ENCODE data around the gene RPGRIP1.
"Not testable (repeated sequence)": the region's sequence is repeated elsewhere in the genome, so short reads cannot be mapped to it uniquely, and the experiment has no call there.

The RPGRIP1 gene

DNA sequence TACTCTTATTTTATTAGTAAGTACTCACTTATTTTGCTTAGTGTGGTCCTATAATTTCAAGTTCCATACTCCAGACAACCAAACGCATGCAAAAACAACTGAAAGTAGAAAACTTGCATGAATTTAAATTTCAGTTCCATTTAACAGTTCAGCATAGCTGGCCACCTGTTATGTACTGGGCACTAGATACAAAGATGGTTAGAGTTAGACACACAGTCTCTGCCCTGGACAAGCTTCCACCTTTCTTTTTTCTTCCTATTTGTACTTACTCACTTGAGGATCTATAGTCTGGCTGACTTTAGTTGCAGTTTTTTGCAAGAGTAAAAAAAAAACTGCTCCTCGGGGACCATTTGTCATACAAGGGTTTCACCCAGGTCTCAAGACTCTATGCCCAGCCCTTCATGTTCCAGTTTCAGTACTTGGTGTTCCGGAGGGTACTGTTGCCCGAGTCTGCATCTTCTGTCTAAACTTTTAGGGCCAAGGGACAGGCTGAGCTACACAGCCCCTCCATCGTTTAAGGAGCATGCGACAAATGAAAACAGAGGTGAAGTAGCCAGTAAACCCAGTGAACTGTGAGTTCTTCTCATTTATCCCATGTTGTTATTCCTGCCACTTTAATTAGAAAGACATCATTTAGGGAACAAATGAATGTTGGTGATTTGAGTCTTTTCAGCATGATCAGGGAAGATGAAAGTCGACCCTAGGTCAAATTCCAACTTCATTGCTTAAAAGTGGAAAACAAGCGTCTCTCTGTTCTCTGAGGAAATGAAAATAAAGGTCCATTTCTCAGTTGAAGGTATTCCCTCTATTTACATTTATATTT is 22.3 kb downstream of the RPGRIP1 start:
- no peak for DNase-seq (ENCODE audit: low read depth in 2 of 2)

DNA sequence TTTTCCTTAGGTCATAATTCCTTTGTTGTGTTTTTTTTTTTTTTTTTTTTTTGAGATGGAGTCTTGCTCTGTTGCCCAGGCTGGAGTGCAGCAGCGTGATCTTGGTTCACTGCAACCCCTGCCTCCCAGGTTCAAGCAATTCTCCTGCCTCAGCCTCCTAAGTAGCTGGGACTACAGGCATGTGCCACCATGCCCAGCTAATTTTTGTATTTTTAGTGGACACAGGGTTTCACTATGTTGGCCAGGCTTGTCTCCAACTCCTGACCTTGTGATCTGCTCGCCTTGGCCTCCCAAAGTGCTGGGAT is 22.9 kb downstream of the RPGRIP1 start:
- not testable (repeated sequence) for DNase-seq (ENCODE audit: low read depth in 2 of 2)

DNA sequence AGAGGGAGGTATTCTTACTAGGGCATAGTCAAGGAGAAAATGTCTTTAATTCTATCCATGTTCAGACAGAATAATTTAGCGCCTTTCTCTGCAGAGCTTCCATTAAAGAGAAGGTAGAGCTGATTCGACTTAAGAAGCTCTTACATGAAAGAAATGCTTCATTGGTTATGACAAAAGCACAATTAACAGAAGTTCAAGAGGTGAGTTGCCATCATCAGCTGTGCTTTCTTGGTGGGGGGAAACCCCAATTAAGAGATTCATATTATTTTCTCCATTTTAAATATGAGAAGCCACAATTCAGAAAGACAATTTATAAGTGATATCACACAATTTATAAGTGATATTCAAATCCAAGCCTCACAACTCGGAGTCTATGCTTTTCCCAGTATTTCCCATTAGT is 27.8 kb downstream of the RPGRIP1 start:
- no peak for DNase-seq (ENCODE audit: low read depth in 2 of 2)

DNA sequence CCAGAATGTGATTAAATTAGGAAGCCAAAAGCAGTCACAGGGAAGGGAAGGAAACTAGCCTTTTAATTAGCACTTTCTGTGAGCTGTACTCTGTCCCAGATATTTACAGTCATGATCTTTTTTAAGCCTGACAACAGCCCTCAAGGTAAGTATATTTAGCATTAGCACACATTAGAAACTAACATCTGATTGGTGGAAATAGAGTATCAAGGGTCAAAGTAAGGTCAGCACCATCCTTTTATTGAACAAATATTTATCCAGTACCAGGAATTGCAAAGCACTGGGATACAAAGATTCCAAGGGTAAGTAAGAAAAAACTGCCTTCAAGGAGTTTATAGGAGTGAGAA is 28.2 kb downstream of the RPGRIP1 start:
- DNase-seq (ENCODE audit: low read depth in 2 of 2) = no peak

DNA sequence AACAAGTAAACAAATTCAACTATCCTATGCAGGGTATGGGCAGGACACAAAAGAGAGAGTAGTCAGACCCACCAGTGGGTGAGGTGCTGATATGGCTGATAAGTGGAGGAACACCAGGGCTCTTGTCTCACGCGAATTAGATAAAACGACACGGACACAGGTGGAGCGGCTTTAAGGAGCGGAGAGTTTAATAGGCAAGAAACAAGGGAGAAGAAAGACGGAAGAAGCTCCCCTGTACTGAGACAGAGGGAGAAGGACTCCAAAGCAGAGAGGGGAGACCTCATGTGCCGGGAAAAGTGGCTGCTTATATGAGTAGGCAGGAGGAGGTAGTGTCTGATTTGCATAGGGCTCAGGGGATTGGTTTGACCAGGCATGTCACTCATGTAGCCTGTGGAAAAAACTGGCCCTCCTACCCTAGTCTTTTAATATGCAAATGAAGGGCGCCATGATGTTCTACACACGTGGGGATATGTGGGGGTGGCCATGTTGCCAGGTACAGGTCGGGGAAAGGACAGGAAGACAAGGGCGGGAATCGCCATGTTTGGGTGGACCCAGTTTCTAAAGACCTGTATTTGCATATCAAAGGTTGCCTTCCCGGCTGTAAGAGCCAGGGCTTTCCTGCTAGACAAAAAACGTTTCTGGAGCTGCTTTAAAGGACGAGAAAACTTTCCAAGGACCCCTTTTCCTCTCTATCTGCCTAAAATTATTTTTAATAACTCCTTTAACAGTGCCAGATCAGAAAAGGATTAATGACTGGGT is 28.8 kb downstream of the RPGRIP1 start:
- DNase-seq (ENCODE audit: low read depth in 2 of 2) = peak; percentile 69 to 81

DNA sequence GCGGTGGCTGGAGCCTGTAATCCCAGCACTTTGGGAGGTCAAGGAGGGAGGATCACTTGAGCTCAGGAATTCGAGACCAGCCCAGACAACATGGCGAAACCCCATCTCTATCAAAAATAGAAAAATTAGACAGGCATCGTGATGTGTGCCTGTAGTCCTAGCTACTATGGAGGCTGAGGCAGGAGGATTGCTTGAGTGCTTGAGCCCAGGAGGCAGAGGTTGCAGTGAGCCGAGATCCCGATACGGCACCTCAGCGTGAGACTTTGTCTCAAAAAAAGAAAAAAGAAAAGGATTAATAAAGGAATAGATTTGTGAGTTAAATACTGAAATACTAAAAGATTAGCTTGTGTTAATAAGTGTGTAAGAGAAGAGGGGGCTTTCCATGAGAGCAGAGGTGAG is 29.4 kb downstream of the RPGRIP1 start:
- DNase-seq (ENCODE audit: low read depth in 2 of 2) = no peak

DNA sequence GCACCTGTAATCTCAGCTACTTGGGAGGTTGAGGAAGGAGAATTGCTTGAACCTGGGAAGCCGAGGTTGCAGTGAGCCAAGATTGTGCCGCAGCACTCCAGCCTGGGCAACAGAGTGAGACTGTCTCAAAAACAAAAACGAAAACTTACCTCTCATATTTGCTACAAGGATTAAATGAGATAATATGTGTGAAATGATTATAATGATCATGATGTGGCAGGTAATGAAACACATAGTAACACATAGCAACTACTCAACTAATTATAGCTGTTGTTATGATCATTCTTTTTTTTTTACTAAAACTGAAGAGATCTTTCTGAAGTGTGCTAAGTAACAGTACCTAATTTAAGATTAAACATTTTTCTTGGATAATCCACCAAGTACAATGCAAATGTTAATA is 30.1 kb downstream of the RPGRIP1 start:
- DNase-seq (ENCODE audit: low read depth in 2 of 2) = no peak

DNA sequence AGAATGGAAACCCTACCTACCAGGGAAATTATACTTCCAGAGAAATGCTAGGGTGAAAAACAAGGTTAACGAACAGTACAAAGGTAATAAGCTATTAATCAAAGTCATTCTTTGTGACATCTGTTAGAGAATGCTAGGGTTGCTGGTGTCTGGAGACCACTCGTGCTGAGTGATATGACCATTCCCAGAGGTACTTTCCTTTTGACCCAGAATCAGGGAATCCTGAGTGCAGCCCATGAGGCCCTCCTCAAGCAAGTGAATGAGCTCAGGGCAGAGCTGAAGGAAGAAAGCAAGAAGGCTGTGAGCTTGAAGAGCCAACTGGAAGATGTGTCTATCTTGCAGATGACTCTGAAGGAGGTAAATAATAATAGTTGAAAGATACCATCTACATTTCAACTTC is 31.7 kb downstream of the RPGRIP1 start:
- DNase-seq (ENCODE audit: low read depth in 2 of 2) = no peak

DNA sequence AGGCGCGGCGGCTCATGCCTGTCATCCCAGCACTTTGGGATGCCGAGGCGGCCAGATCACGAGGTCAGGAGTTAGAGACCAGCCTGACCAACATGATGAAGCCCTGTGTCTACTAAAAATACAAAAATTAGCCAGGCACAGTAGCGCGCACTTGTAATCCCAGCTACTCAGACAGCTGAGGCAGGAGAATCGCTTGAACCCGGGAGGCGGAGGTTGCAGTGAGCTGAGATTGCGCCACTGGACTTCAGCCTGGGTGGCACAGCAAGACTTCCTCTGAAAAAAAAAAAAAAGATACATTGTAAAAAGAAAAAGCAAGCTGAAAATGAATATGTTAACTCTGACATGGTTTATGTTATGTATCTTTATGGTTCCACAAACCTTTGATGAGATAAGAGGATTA is 33.6 kb downstream of the RPGRIP1 start:
- no peak for DNase-seq (ENCODE audit: low read depth in 2 of 2)

DNA sequence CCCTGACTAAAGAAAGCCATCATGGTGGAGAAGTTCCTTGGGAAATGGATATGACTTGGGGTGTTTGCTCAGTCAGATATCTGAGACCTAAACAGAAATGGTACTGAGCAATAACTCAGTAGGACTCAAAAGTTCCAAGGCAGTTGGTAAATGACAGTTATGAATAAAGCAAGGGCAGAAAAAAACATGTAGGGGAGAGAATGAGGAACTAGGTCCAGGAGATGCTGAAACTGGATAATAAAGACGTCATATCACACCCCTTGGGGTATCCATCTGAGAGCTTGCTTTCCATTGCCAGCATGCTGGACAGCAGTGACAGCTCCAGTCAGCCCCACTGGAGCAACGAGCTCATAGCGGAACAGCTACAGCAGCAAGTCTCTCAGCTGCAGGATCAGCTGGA is 37.5 kb downstream of the RPGRIP1 start:
- no peak for DNase-seq (ENCODE audit: low read depth in 2 of 2)

DNA sequence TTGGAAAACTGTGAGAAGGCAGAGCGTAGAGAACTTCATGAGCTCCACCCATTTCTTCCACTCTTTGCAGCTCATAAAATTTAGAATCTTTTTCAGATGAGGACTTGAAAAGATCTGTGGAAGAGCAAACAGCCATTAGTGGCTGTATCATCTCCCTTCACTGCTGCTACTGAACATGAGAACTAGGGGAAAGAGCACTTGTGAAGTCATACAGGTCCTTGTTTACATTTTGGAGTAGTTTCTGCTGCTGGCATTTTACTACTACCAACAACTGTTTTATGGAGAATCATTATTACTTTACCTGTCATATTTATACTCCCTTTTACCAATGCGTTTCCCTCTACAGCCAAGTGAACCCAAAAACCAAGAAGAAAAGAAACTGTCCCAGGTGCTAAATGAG is 41.0 kb downstream of the RPGRIP1 start:
- DNase-seq (ENCODE audit: low read depth in 2 of 2) = no peak

DNA sequence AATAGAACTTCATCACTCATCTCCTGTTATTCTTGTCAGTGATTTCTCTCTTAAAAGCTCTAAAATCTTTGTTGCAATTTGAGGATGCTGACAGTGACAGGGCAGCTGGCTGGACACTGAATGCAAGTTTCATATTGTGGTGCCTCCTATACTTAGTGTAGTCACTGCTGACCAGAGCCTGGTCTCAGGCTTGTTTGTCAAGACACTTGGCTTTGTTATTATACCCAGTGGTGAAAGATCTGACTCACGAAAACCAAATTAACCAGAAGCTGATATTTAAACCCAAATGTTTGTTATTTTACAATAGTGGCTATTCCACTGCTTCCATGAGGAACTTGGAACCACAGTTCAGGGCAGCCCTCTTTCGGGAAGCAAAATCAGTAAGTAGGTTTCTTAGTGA is 42.8 kb downstream of the RPGRIP1 start:
- no peak for DNase-seq (ENCODE audit: low read depth in 2 of 2)

DNA sequence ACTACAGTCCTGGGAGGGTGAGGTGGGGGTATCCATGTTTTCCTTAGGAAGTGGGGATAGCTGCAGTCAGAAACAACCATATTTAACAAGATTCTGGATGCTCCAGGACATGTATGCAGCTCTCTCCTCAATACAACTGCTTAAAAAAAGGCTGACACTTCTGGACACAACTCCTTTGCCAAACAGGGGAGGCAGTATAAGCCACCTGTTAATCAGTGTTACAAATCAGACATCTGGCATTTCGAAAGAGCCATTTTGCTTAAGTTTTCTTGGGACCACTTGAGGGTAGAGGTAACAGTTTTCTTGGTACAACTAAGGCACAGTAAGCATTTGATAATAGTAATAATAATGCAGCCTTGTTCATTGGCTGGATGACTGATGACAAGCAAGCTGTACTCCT is 47.1 kb downstream of the RPGRIP1 start:
- DNase-seq (ENCODE audit: low read depth in 2 of 2) = no peak
